Activated CD8-positive, alpha-beta memory T cell treated with anti-CD3 and anti-CD28 coated beads for 1 hour (primary cell): ENCODE results near the gene ROBO2.

Experiments
- DNase-seq, 2 donors: peaks; one replicate each; pipeline ENCODE4 v3.0.0-alpha.2; 2020; ENCODE audit warnings: low read depth in 1 of 2; ENCODE audit errors: extremely low read depth in 1 of 2

The ROBO2 gene

GRCh38 chr3:77464111-77464688, 424.3 kb downstream of the ROBO2 start:
- DNase-seq: no peak

- no peak for DNase-seq
Observed at GRCh38 chr3:77466562-77467115, 426.7 kb downstream of the ROBO2 start.

GRCh38 chr3:77467702-77468625, 428.1 kb downstream of the ROBO2 start:
- no peak for DNase-seq

GRCh38 chr3:77468626-77469020, 428.7 kb downstream of the ROBO2 start:
- DNase-seq: no peak

GRCh38 chr3:77475507-77475906, 435.6 kb downstream of the ROBO2 start:
- DNase-seq: no peak

- DNase-seq: no peak
Observed at GRCh38 chr3:77479021-77479420, 439.1 kb downstream of the ROBO2 start.

GRCh38 chr3:77489216-77489615, 449.3 kb downstream of the ROBO2 start:
- DNase-seq: no peak

- DNase-seq: no peak
Observed at GRCh38 chr3:77491961-77492360, 452.1 kb downstream of the ROBO2 start.

GRCh38 chr3:77500721-77501120, 460.8 kb downstream of the ROBO2 start:
- DNase-seq: no peak

- no peak for DNase-seq
Observed at GRCh38 chr3:77506384-77506783, 466.5 kb downstream of the ROBO2 start.

GRCh38 chr3:77513542-77513941, 473.6 kb downstream of the ROBO2 start:
- DNase-seq: no peak

GRCh38 chr3:77514766-77515165, 474.9 kb downstream of the ROBO2 start:
- no peak for DNase-seq

GRCh38 chr3:77524463-77524862, 484.6 kb downstream of the ROBO2 start:
- DNase-seq: no peak

- no peak for DNase-seq
Observed at GRCh38 chr3:77524946-77525682, 485.2 kb downstream of the ROBO2 start.

GRCh38 chr3:77526573-77527113, 486.7 kb downstream of the ROBO2 start:
- DNase-seq: no peak

- no peak for DNase-seq
Observed at GRCh38 chr3:77529522-77529921, 489.6 kb downstream of the ROBO2 start.

GRCh38 chr3:77530870-77531269, 491.0 kb downstream of the ROBO2 start:
- DNase-seq: no peak

- no peak for DNase-seq
Observed at GRCh38 chr3:77535116-77535515, 495.2 kb downstream of the ROBO2 start.

GRCh38 chr3:77536038-77536775, 496.3 kb downstream of the ROBO2 start:
- DNase-seq: no peak

- no peak for DNase-seq
Observed at GRCh38 chr3:77539014-77539413, 499.1 kb downstream of the ROBO2 start.
